CD4-positive, alpha-beta T cell treated with Interleukin-12 subunit alpha and Interleukin-12 subunit beta, for 1 hour (primary cell): ENCODE measurements around the gene CRYZL1.

Experiments used
- DNase-seq: peaks from one replicate; pipeline ENCODE4 v3.0.0-alpha.2; 2020

The CRYZL1 gene

DNA sequence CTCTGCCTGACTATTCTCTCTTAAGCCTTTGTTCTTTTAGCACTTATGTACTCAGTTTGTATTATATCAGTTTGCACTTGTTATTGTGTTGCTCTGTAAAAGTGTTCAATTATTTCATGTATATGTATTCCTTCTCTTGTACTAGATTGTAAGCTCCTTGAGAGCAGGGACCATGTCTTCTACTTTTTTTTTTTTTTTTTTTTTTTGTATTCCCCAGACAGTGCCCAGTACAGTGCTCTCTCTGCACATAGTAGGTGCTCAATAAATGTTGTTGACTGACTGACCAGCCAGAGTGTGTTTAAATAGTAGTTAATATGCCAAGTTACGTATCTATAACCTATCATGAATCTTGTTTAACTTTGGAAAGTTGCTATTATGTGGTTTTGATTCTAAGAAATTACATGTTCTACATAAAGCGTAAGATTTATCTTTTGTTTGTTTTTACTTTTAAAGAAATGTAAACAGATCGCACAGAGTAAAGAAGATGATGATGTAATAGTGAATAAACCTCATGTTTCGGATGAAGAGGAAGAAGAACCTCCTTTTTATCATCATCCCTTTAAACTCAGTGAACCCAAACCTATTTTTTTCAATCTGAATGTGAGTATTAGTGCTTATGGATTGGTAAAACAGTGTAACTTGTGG lies 82.6 kb downstream of the CRYZL1 start:
- DNase-seq: no peak

DNA sequence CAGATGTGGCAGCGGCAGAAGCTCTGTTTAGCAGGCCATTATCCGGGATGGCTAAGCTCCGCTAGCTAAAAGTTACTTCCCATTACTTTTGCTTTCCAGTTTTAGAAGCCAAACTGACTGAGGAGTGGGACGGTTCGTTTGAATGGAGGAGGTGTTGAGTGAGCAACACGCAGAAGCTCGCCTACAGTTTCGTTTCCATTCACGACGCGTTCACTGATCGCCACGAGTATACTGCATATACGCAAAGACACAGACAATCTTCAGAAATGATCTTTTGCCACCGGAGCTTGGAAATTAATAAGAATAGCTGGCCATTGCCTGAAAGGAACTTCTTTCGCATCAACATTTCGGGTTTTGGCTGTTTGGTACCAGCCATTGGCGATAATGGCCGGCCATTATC lies 84.1 kb downstream of the CRYZL1 start:
- DNase-seq: no peak

DNA sequence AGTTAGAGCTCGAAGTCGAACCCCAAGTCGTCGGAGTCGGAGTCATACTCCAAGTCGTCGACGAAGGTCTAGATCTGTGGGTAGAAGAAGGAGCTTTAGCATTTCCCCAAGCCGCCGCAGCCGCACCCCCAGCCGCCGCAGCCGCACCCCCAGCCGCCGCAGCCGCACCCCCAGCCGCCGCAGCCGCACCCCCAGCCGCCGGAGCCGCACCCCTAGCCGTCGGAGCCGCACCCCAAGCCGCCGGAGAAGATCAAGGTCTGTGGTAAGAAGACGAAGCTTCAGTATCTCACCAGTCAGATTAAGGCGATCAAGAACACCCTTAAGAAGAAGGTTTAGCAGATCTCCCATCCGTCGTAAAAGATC lies 86.6 kb downstream of the CRYZL1 start:
- no peak for DNase-seq

DNA sequence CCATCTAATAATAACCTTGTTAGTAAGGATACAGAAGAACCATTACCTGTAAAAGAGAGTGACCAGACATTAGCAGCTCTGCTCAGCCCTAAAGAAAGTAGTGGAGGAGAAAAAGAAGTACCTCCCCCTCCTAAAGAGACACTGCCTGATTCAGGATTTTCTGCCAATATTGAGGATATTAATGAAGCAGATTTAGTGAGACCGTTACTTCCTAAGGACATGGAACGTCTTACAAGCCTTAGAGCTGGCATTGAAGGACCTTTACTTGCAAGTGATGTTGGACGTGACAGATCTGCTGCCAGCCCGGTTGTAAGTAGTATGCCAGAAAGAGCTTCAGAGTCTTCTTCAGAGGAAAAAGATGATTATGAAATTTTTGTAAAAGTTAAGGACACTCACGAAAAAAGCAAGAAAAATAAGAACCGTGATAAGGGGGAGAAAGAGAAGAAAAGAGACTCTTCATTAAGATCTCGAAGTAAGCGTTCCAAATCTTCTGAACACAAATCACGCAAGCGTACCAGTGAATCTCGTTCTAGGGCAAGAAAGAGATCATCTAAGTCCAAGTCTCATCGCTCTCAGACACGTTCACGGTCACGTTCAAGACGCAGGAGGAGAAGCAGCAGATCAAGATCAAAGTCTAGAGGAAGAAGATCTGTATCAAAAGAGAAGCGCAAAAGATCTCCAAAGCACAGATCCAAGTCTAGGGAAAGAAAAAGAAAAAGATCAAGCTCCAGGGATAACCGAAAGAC lies 87.1 kb downstream of the CRYZL1 start:
- no peak for DNase-seq

DNA sequence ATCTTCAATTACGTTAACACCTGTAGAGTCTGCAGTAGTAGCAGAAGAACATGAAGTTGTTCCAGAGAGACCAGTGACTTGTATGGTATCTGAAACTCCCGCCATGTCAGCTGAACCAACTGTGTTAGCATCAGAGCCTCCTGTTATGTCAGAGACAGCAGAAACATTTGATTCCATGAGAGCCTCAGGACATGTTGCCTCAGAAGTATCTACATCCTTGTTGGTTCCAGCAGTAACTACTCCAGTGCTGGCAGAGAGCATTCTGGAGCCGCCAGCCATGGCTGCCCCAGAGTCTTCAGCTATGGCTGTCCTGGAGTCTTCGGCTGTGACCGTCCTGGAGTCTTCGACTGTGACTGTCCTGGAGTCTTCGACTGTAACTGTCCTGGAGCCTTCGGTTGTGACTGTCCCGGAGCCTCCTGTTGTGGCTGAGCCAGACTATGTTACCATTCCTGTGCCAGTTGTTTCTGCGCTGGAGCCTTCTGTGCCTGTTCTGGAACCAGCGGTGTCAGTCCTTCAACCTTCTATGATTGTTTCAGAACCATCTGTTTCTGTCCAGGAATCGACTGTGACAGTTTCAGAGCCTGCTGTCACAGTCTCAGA lies 88.4 kb downstream of the CRYZL1 start:
- DNase-seq: no peak

DNA sequence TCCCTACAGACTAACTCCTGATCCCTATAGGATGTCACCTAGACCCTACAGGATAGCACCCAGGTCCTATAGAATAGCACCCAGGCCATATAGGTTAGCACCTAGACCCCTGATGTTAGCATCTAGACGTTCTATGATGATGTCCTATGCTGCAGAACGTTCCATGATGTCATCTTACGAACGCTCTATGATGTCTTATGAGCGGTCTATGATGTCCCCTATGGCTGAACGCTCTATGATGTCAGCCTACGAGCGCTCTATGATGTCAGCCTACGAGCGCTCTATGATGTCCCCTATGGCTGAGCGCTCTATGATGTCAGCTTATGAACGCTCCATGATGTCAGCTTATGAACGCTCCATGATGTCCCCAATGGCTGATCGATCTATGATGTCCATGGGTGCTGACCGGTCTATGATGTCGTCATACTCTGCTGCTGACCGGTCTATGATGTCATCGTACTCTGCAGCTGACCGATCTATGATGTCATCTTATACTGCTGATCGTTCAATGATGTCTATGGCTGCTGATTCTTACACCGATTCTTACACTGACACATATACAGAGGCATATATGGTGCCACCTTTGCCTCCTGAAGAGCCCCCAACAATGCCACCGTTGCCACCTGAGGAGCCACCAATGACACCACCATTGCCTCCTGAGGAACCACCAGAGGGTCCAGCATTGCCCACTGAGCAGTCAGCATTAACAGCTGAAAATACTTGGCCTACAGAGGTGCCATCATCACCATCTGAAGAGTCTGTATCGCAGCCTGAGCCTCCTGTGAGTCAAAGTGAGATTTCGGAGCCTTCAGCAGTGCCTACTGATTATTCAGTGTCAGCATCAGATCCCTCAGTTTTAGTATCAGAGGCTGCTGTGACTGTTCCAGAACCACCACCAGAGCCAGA lies 89.2 kb downstream of the CRYZL1 start:
- no peak for DNase-seq

DNA sequence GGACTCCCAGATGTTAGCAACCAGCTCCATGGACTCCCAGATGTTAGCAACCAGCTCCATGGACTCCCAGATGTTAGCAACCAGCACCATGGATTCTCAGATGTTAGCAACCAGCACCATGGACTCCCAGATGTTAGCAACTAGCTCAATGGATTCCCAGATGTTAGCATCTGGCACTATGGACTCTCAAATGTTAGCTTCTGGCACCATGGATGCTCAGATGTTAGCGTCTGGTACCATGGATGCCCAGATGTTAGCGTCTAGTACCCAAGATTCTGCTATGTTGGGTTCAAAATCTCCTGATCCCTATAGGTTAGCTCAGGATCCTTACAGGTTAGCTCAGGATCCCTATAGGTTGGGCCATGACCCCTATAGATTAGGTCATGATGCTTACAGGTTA lies 89.9 kb downstream of the CRYZL1 start:
- no peak for DNase-seq

DNA sequence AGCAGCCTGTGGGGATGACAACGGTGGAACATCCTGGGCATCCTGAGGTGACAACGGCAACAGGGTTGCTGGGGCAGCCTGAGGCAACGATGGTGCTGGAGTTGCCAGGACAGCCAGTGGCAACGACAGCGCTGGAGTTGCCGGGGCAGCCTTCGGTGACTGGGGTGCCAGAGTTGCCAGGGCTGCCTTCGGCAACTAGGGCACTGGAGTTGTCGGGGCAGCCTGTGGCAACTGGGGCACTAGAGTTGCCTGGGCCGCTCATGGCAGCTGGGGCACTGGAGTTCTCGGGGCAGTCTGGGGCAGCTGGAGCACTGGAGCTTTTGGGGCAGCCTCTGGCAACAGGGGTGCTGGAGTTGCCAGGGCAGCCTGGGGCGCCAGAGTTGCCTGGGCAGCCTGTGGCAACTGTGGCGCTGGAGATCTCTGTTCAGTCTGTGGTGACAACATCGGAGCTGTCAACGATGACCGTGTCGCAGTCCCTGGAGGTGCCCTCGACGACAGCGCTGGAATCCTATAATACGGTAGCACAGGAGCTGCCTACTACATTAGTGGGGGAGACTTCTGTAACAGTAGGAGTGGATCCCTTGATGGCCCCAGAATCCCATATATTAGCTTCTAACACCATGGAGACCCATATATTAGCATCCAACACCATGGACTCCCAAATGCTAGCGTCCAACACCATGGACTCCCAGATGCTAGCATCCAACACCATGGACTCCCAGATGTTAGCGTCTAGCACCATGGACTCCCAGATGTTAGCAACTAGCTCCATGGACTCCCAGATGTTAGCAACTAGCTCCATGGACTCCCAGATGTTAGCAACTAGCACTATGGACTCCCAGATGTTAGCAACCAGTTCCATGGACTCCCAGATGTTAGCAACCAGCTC lies 90.5 kb downstream of the CRYZL1 start:
- no peak for DNase-seq

DNA sequence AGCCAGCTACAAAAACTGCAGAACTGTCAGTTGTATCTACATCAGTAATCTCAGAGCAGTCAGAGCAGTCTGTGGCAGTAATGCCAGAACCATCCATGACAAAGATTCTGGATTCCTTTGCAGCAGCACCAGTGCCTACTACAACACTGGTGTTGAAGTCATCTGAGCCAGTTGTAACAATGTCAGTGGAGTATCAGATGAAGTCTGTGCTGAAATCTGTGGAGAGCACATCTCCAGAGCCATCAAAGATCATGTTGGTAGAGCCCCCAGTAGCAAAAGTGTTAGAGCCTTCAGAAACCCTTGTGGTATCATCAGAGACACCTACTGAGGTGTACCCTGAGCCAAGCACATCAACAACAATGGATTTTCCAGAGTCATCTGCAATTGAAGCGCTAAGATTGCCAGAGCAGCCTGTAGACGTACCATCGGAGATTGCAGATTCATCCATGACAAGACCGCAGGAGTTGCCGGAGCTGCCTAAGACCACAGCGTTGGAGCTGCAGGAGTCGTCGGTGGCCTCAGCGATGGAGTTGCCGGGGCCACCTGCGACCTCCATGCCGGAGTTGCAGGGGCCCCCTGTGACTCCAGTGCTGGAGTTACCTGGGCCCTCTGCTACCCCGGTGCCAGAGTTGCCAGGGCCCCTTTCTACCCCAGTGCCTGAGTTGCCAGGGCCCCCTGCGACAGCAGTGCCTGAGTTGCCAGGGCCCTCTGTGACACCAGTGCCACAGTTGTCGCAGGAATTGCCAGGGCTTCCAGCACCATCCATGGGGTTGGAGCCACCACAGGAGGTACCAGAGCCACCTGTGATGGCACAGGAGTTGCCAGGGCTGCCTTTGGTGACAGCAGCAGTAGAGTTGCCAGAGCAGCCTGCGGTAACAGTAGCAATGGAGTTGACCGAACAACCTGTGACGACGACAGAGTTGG lies 91.4 kb downstream of the CRYZL1 start:
- no peak for DNase-seq

DNA sequence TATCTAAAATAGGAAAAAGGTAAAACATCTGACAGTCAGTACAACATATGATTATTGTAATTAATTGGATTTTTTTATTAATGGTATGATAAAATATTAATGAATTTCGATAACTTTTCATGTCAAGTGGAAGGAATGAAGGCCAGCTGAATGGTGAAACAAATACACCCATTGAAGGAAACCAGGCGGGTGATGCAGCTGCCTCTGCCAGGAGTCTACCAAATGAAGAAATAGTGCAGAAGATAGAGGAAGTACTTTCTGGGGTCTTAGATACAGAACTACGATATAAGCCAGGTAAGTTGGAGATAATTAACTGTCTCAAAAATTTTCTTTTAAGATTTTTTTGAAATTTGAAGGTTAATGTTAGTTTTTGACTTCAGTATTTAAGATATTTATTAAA lies 95.5 kb downstream of the CRYZL1 start:
- DNase-seq: no peak

DNA sequence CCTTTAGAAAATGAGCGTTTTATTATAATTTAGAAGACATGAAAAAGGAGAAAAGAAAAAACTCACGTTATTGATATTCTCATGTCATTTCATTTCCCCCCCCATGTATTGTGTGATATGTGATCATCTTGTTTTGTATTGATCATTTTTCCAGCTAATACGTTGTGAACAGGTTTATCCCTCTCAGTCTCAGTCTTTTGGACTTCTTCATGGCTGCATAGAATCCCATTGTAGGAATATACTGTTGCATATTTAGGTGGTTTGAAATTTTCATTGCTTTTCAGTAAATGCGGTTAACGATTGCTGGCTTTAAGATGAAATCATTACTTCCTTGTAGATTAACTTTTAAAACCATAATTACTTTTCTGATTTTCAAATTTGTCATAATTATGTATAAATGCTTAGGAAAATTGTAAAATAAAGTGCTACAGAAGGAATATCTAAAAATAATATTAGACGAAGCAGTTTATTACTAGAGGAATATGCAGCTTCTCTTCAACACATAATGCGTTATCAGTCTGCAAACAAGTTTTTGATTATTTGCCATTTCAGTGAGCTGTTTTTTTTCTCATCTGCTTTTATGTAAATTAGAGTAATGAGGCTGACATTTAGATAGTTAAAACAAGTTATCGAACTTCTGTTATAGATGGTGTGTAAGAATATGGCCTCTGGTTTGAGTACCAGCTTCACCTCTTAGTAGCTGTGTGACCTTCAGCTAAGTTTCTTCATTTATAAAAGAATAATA lies 96.9 kb downstream of the CRYZL1 start:
- DNase-seq: no peak

DNA sequence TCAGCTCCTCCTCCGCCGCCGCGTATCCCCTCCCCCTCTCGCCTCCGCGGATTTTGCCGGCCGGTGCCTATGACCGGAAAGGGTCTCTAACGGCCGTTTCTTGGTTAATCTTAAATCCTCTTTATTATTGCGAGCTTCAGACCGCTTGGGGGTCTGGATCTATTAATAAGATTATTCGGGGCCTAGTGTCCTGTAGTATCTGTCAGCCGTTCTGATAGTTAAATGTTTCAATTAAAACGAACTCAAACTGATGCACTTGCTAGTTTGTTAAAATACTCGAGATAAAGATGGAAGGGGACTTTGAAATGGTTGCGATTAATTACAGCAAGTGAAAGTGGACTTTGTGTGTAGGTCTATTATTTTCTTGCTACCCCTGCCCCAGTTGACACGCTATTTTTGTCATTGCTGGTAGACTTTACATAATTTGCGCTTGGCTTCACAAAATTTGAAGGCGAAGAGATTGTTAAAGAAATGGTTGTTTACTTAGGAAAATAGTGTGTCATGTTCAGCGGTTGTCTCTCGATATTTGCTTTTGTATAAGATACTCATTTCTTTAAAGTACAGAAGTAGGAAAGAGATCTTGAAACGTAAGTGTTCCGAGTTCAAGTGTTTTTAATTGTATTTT lies 97.9 kb downstream of the CRYZL1 start:
- no peak for DNase-seq

DNA sequence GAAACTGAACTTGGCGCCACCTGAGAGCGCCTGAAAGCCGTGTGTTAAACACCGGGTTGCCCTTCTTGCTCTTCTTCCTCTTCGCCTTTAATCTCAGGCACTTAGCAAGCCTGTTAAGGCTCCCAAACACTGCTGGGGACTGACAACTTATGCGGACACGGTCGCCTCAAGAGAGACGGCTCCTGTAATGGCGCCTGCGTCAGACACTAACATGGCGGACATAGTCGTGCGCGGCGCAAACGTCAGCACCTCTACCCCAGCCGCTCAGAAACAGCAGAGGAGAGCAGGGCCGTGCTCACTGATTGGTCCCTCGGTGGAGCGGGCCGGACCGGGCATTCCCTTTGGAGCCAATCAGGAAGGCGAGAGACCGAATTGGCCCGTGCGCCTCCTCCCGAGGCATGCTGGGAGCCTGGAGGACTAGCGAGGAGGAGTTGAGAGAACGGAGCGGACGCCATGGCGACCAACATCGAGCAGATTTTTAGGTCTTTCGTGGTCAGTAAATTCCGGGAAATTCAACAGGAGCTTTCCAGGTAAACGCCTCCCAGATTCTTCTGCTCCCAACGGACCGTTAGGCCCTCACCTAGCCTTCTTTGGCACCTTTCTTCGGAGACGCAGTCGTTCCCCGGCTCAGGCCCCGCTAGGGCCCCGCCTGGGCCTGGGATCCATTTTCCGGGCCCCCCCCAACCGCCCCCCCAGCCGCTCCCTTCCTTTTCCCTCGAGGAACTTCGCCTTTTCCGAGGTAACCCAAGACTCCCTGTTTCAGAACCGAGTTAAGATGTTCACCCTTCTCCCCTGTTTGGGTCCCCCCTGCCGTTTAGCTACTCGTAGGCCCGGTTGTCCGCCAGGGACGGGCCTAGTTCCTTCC lies 98.7 kb downstream of the CRYZL1 start, which contains the start of gene SON:
Gene SON (plus strand): TSS at position 399 of the 865 bp plus-strand sequence. CDS start 55 bp downstream, at position 454.
- DNase-seq: peak; percentile 98

DNA sequence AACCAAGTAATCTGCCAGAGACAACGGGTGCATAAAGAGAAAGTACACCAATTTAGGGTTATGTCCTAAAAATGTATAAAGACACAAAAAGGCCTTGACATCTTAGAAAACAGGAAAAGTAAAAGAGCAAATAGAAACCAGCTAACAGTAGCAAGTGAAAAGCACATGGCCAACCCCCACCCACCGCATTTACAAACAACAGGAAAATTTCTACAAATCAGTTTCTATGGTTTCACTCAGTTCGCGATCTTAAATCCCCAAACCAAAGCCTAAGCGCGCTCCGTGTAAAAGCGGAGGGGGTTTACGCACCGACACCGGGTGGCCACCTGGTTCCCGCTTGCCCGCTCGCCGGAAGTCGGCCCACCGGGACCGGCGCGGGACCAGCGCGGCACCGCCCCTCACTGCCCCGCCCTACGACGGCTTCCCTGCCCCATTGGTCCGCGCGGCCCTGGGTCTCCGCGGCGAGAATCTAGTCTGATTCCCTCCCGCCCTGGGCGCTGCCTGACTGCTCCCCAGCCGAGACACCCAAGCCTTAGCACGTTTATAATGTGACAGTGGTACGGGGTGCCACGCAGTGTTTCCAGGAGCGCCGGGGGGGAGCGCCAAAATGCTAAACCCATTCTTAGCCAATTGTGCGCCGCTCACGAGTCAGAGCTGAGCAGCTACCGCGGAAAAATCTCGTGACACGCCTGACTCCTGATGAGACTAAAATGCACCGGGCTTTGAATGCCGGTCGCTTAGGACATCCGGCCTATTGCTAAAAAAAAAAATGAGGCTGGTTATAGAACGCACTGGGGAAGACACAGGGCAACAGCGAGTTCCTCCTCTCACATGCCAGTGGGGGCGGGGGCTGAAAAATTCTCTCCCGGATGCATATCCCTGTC lies 99.5 kb downstream of the CRYZL1 start, which contains the start of gene GART:
Gene GART (minus strand): TSS at position 362 of the 884 bp plus-strand sequence. CDS start 2,802 bp downstream, outside the sequence.
- DNase-seq: peak; percentile 87

DNA sequence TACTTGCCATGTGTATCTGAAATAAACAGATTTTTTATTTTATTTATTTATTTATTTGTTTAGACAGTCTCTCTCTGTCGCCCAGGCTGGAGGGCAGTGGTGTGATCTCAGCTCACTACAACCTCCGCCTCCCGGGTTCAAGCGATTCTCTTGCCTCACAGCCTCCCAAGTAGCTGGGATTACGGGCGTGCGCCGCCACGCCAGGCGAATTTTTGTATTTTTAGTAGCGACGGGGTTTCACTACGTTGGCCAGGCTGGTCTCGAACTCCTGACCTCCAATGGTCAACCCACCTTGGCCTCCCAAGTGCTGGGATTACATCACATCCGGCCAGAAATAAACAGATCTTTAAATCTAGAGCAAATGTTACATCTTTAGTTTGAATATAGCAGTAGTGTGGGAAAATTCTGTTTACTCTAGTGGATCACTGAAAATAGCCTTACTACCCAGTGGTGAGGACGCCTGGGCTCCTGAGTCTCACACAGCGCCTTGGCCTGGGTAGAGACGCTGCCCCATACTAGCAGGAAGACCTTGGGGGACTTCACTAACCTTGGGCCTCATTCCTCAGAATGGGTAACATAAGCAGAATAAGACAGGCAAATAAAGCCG lies 100.3 kb downstream of the CRYZL1 start:
- peak; percentile 10 for DNase-seq

DNA sequence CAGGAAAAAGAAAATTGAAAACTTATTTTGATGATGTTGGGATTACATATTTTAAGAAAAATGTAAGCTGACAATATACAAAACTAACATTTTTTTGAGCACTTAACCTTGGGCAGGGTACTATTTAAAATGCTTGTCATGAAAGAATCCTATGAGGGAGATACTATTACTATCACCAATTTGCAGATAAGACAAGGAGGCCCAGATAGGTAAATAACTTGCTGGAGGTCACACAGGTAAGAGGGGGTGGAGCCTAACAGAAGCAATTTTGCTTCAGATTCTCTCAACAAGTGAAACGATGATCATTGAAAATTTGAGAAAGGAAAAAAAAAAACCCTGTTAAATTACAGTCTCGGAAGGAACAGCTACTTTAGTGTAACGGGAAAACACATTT lies 100.8 kb downstream of the CRYZL1 start:
- DNase-seq: no peak

DNA sequence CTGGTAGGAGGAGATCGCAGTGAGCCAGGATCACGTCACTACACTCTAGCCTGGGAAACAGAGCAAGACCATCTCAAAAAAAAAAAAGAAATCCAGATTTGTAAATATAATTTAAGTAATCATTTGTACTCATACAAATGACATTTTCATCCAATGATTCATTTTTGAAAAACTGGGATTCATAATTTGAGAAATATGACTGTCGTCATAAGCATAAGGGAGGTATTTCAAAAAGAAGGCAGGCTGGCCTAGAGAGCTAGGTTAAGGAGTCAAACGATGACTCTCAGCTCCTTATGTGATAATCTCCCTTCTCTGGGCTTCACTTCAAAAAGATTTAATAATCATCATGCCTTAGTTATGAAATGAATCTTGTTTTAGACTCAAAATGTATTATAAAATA lies 101.9 kb downstream of the CRYZL1 start:
- no peak for DNase-seq
